Activated CD4-positive, alpha-beta T cell treated with anti-CD3 and anti-CD28 coated beads, Interleukin-2, Interleukin-4, amounts not matched to agents 100 ng/mL and 50 ng/mL, durations not matched to agents 16 hours and 8 hours (primary cell): ENCODE measurements around the gene CDC42EP2.

Source experiments
- DNase-seq: peaks from one replicate; pipeline ENCODE4 v3.0.0-alpha.2; 2020; ENCODE audit warnings: low spot score

Gene CDC42EP2

GRCh38 chr11:65314501-65315203 is at the start of gene CDC42EP2:
TSS of gene CDC42EP2 (plus strand) at chr11:65314866. CDS start at chr11:65320899, 6,033 bp downstream.
- peak; percentile 72 for DNase-seq

GRCh38 chr11:65266210-65266609 is 48.5 kb upstream of the CDC42EP2 start:
- DNase-seq: no peak

- peak; percentile 19 for DNase-seq
Measured at GRCh38 chr11:65274735-65275682, 39.7 kb upstream of the CDC42EP2 start.

- no peak for DNase-seq
Measured at GRCh38 chr11:65275906-65276305, 38.8 kb upstream of the CDC42EP2 start.

- DNase-seq: no peak
Measured at GRCh38 chr11:65277631-65278277, 36.9 kb upstream of the CDC42EP2 start.

- DNase-seq: no peak
Measured at GRCh38 chr11:65278356-65278755, 36.3 kb upstream of the CDC42EP2 start.

GRCh38 chr11:65279279-65279678 is 35.4 kb upstream of the CDC42EP2 start:
- DNase-seq: no peak

- peak; percentile 62 for DNase-seq
Measured at GRCh38 chr11:65279741-65280440, 34.8 kb upstream of the CDC42EP2 start.

- DNase-seq: no peak
Measured at GRCh38 chr11:65280646-65281045, 34.0 kb upstream of the CDC42EP2 start.

- DNase-seq: no peak
Measured at GRCh38 chr11:65286686-65287085, 28.0 kb upstream of the CDC42EP2 start.

- no peak for DNase-seq
Measured at GRCh38 chr11:65287601-65288000, 27.1 kb upstream of the CDC42EP2 start.

GRCh38 chr11:65288706-65289536 is 25.7 kb upstream of the CDC42EP2 start:
- DNase-seq: no peak

- DNase-seq: no peak
Measured at GRCh38 chr11:65290448-65291165, 24.1 kb upstream of the CDC42EP2 start.

- DNase-seq: no peak
Measured at GRCh38 chr11:65291613-65292012, 23.1 kb upstream of the CDC42EP2 start.

- no peak for DNase-seq
Measured at GRCh38 chr11:65292890-65293289, 21.8 kb upstream of the CDC42EP2 start.

- DNase-seq: no peak
Measured at GRCh38 chr11:65293909-65294381, 20.7 kb upstream of the CDC42EP2 start.

GRCh38 chr11:65295001-65295400 is 19.7 kb upstream of the CDC42EP2 start:
- DNase-seq: no peak

- no peak for DNase-seq
Measured at GRCh38 chr11:65295571-65296341, 18.9 kb upstream of the CDC42EP2 start.

GRCh38 chr11:65297026-65297672 is 17.5 kb upstream of the CDC42EP2 start:
- no peak for DNase-seq
